ENCODE results near the gene P2RY14.

Gene P2RY14

DNA sequence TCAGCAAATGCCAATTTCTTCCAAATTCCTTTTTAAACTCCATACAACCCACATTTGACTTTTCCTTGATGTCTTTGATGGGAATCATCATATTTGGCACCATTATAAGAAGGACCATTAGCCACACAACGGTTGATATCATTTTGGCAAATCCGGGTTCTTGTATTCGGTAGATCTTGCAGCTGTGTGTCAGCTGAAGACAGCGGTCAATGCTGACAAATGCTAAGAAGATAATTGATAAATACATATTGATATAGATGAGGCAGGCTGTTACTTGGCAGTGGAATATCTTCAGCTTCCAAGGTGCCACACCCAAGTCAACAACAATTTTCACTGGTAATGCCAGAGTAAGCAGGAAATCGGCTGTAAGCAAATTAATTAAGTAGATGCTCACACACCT, 79.5 kb downstream of the P2RY14 start:
- Histone ChIP-seq H3K79me1 (ENCODE audit: low read length) (peaks cover 6% of the 10 kb centered on the region), H2AK5ac (ENCODE audit: low read length) (no peak overlapping the region), H3K79me2 (ENCODE audit: control insufficient read depth, insufficient read depth, low read length, poor library complexity) (no peaks in the 10 kb centered on the region), H2BK5ac (ENCODE audit: low read depth, low read length, poor library complexity) (peak overlapping the region; percentile 21), H3K4me3 (ENCODE audit: low read depth, low read length) (no peak overlapping the region), H3K4me1 (ENCODE audit: control insufficient read depth in 1 of 2, insufficient read depth in 2 of 2, low read length in 2 of 2) (peaks cover 3% of the 10 kb centered on the region in 2 experiments), H3K18ac (ENCODE audit: low read length) (no peak overlapping the region), H3K36me3 (ENCODE audit: control insufficient read depth in 1 of 2, insufficient read depth in 2 of 2, low read length in 2 of 2) (peaks cover 5 to 8% of the 10 kb centered on the region in 2 experiments), H3K4me2 (ENCODE audit: low read length) (no peak overlapping the region), H2BK12ac (ENCODE audit: low read length) (peak overlapping the region; percentile 80), H3K4ac (ENCODE audit: low read depth, low read length) (peak overlapping the region; percentile 46), H3K9ac (ENCODE audit: low read length) (no peak overlapping the region), H4K12ac (ENCODE audit: low read depth, low read length) (no peak overlapping the region), H4K91ac (ENCODE audit: low read depth, low read length) (peak overlapping the region; percentile 68), H3K9me3 (ENCODE audit: insufficient read depth, low read depth, low read length) (no peaks in the 10 kb centered on the region), H3K27me3 (ENCODE audit: insufficient read depth, low read length) (no peaks in the 10 kb centered on the region), H3K23ac (ENCODE audit: low read length) (no peak overlapping the region), H3K14ac (ENCODE audit: low read length) (peak overlapping the region; percentile 51), H2AFZ (ENCODE audit: insufficient read depth, low read length, poor library complexity) (no peak overlapping the region), H3K27ac (ENCODE audit: low read depth, low read length) (peak overlapping the region; percentile 8), H4K8ac (ENCODE audit: low read depth, low read length) (no peak overlapping the region), H2BK120ac (ENCODE audit: insufficient read depth, low read length, poor library complexity) (peak overlapping the region; percentile 51)
- DNase-seq, result no peak
- WGBS (ENCODE audit: extremely low coverage, insufficient coverage, insufficient read length), result no CpG with 5 or more reads among the region's 5 CpGs

DNA sequence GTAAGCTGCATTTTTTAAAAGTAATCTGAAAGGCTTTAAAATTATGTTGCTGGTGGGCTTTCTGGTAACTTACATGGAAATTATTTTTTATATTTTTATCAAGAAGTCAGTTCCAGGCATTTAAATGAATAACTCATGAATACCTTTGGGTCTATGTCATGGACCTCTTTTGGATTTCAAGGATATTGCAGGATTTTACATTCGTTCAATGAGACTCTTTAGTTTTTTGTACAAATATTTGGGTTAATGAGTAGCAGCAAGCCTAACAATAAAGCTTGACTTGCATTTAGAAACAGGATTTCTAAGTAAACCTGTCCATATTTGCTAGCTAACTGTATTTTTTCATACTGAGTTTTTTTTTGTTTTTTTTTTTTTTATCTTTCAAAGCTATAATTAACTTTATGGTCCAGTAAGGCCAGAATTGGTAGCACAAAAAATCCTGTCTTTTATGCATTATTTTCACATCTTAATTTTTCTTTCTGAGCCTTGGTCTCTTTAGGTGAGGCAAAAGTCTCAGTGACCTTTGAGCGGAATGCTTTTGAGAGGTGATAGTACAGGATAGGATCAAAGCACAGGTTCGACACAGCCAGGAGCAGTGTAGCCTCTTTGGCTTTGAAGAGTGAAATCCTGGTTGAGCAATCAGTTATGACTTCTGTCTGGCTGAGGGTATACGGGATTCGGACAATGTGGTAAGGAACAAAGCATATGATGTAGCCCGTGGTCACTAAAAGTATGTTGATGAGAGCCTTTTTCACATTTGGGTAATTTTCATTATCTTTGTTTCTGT, 80.2 kb downstream of the P2RY14 start:
- peaks cover 5 to 8% of the 10 kb centered on the region in 2 experiments for H3K36me3 ChIP-seq (ENCODE audit: control insufficient read depth in 1 of 2, insufficient read depth in 2 of 2, low read length in 2 of 2)
- no peak overlapping the region for H2BK12ac ChIP-seq (ENCODE audit: low read length)
- H3K27ac ChIP-seq (ENCODE audit: low read depth, low read length), result no peak overlapping the region
- no peak overlapping the region for H2AK5ac ChIP-seq (ENCODE audit: low read length)
- no peak overlapping the region for H3K9ac ChIP-seq (ENCODE audit: low read length)
- WGBS (ENCODE audit: extremely low coverage, insufficient coverage, insufficient read length), result no CpG with 5 or more reads among the region's 6 CpGs
- no peak overlapping the region for H3K4me2 ChIP-seq (ENCODE audit: low read length)
- H3K4me3 ChIP-seq (ENCODE audit: low read depth, low read length), result no peak overlapping the region
- no peak overlapping the region for H2AFZ ChIP-seq (ENCODE audit: insufficient read depth, low read length, poor library complexity)
- no peak overlapping the region for H4K12ac ChIP-seq (ENCODE audit: low read depth, low read length)
- no peaks in the 10 kb centered on the region for H3K9me3 ChIP-seq (ENCODE audit: insufficient read depth, low read depth, low read length)
- H2BK120ac ChIP-seq (ENCODE audit: insufficient read depth, low read length, poor library complexity), result no peak overlapping the region
- no peak overlapping the region for H3K18ac ChIP-seq (ENCODE audit: low read length)
- peaks cover 3% of the 10 kb centered on the region in 2 experiments for H3K4me1 ChIP-seq (ENCODE audit: control insufficient read depth in 1 of 2, insufficient read depth in 2 of 2, low read length in 2 of 2)
- H3K14ac ChIP-seq (ENCODE audit: low read length), result no peak overlapping the region
- H3K79me2 ChIP-seq (ENCODE audit: control insufficient read depth, insufficient read depth, low read length, poor library complexity), result no peaks in the 10 kb centered on the region
- H4K91ac ChIP-seq (ENCODE audit: low read depth, low read length), result no peak overlapping the region
- H2BK5ac ChIP-seq (ENCODE audit: low read depth, low read length, poor library complexity), result no peak overlapping the region
- H3K4ac ChIP-seq (ENCODE audit: low read depth, low read length), result no peak overlapping the region
- H3K27me3 ChIP-seq (ENCODE audit: insufficient read depth, low read length), result no peaks in the 10 kb centered on the region
- no peak overlapping the region for H4K8ac ChIP-seq (ENCODE audit: low read depth, low read length)
- no peak overlapping the region for H3K23ac ChIP-seq (ENCODE audit: low read length)
- DNase-seq, result peak; percentile 40 to 76
- peaks cover 6% of the 10 kb centered on the region for H3K79me1 ChIP-seq (ENCODE audit: low read length)

DNA sequence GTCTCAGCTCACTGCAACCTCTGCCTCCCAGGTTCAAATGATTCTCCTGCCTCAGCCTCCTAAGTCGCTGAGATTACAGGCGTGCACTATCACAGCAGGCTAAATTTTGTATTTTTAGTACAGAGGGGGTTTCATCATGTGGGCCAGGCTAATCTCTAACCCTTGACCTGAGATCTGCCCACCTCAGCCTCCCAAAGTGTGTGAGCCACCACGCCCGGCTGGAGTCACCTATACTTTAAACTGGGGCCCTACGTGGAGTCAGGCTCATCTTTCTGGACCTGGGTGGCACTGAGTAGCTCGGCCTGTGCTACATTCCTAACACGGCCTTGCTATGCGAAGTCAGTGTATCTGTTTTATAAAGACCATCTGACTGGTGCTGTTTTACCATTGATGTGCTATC, 81.1 kb downstream of the P2RY14 start:
- H3K79me1 ChIP-seq (ENCODE audit: low read length), result peaks cover 6% of the 10 kb centered on the region
- no peak overlapping the region for H3K9ac ChIP-seq (ENCODE audit: low read length)
- peak overlapping the region; percentile 33 for H2BK5ac ChIP-seq (ENCODE audit: low read depth, low read length, poor library complexity)
- peaks cover 3% of the 10 kb centered on the region in 2 experiments for H3K4me1 ChIP-seq (ENCODE audit: control insufficient read depth in 1 of 2, insufficient read depth in 2 of 2, low read length in 2 of 2)
- H3K27ac ChIP-seq (ENCODE audit: low read depth, low read length), result no peak overlapping the region
- peaks cover 5 to 8% of the 10 kb centered on the region in 2 experiments for H3K36me3 ChIP-seq (ENCODE audit: control insufficient read depth in 1 of 2, insufficient read depth in 2 of 2, low read length in 2 of 2)
- no peak overlapping the region for H2AK5ac ChIP-seq (ENCODE audit: low read length)
- H4K91ac ChIP-seq (ENCODE audit: low read depth, low read length), result peak overlapping the region; percentile 28
- H3K4ac ChIP-seq (ENCODE audit: low read depth, low read length), result no peak overlapping the region
- H4K8ac ChIP-seq (ENCODE audit: low read depth, low read length), result peak overlapping the region; percentile 5
- no peaks in the 10 kb centered on the region for H3K27me3 ChIP-seq (ENCODE audit: insufficient read depth, low read length)
- no peaks in the 10 kb centered on the region for H3K79me2 ChIP-seq (ENCODE audit: control insufficient read depth, insufficient read depth, low read length, poor library complexity)
- no peak overlapping the region for H2AFZ ChIP-seq (ENCODE audit: insufficient read depth, low read length, poor library complexity)
- no peak overlapping the region for H3K18ac ChIP-seq (ENCODE audit: low read length)
- H3K23ac ChIP-seq (ENCODE audit: low read length), result no peak overlapping the region
- WGBS (ENCODE audit: extremely low coverage, insufficient coverage, insufficient read length), result no CpG with 5 or more reads among the region's 8 CpGs
- peak overlapping the region; percentile 1 for H3K14ac ChIP-seq (ENCODE audit: low read length)
- peak overlapping the region; percentile 82 for H2BK12ac ChIP-seq (ENCODE audit: low read length)
- no peak overlapping the region for H3K4me2 ChIP-seq (ENCODE audit: low read length)
- DNase-seq, result no peak
- no peaks in the 10 kb centered on the region for H3K9me3 ChIP-seq (ENCODE audit: insufficient read depth, low read depth, low read length)
- no peak overlapping the region for H3K4me3 ChIP-seq (ENCODE audit: low read depth, low read length)
- no peak overlapping the region for H2BK120ac ChIP-seq (ENCODE audit: insufficient read depth, low read length, poor library complexity)
- peak overlapping the region; percentile 59 for H4K12ac ChIP-seq (ENCODE audit: low read depth, low read length)

DNA sequence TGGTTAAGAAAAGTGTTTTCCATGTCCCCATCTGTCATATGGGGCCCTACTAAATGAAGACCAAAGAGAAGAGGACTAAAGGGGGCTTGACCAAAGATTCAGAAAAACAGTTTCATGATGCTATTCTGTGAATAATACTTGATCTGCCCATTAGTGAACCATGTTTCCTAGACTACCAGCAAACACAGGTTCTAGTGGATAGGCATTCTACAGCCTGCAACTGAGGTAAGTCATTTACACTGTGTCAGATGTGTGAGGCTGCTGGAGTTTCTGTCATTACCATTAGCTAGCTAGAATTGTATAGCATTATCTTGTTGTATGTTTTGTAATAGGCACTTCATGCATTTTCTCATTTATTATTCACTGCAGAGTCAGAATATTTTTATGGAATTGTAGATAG, 81.9 kb downstream of the P2RY14 start:
- H3K36me3 ChIP-seq (ENCODE audit: control insufficient read depth in 1 of 2, insufficient read depth in 2 of 2, low read length in 2 of 2), result peaks cover 5 to 10% of the 10 kb centered on the region in 2 experiments
- H3K4ac ChIP-seq (ENCODE audit: low read depth, low read length), result no peak overlapping the region
- H4K91ac ChIP-seq (ENCODE audit: low read depth, low read length), result no peak overlapping the region
- H2BK12ac ChIP-seq (ENCODE audit: low read length), result no peak overlapping the region
- H3K4me3 ChIP-seq (ENCODE audit: low read depth, low read length), result no peak overlapping the region
- H3K14ac ChIP-seq (ENCODE audit: low read length), result no peak overlapping the region
- H3K9ac ChIP-seq (ENCODE audit: low read length), result no peak overlapping the region
- no peaks in the 10 kb centered on the region for H3K79me2 ChIP-seq (ENCODE audit: control insufficient read depth, insufficient read depth, low read length, poor library complexity)
- H3K23ac ChIP-seq (ENCODE audit: low read length), result no peak overlapping the region
- peaks cover 6% of the 10 kb centered on the region for H3K79me1 ChIP-seq (ENCODE audit: low read length)
- no peak for DNase-seq
- no peak overlapping the region for H2AK5ac ChIP-seq (ENCODE audit: low read length)
- H3K9me3 ChIP-seq (ENCODE audit: insufficient read depth, low read depth, low read length), result no peaks in the 10 kb centered on the region
- no peak overlapping the region for H2AFZ ChIP-seq (ENCODE audit: insufficient read depth, low read length, poor library complexity)
- no peak overlapping the region for H3K4me2 ChIP-seq (ENCODE audit: low read length)
- H3K27me3 ChIP-seq (ENCODE audit: insufficient read depth, low read length), result no peaks in the 10 kb centered on the region
- H4K12ac ChIP-seq (ENCODE audit: low read depth, low read length), result no peak overlapping the region
- no peak overlapping the region for H4K8ac ChIP-seq (ENCODE audit: low read depth, low read length)
- H3K18ac ChIP-seq (ENCODE audit: low read length), result no peak overlapping the region
- H3K27ac ChIP-seq (ENCODE audit: low read depth, low read length), result no peak overlapping the region
- H2BK5ac ChIP-seq (ENCODE audit: low read depth, low read length, poor library complexity), result no peak overlapping the region
- no peak overlapping the region for H2BK120ac ChIP-seq (ENCODE audit: insufficient read depth, low read length, poor library complexity)
- H3K4me1 ChIP-seq (ENCODE audit: control insufficient read depth in 1 of 2, insufficient read depth in 2 of 2, low read length in 2 of 2), result peaks cover 3% of the 10 kb centered on the region in 2 experiments
